ENCODE results near the gene CDSN. TPM values are rescaled to one million over a fixed set of nuclear protein-coding genes. Genes with fewer than 3 reads are reported as not detected.

The CDSN gene
- total RNA-seq, 1 donor = not detected

DNA sequence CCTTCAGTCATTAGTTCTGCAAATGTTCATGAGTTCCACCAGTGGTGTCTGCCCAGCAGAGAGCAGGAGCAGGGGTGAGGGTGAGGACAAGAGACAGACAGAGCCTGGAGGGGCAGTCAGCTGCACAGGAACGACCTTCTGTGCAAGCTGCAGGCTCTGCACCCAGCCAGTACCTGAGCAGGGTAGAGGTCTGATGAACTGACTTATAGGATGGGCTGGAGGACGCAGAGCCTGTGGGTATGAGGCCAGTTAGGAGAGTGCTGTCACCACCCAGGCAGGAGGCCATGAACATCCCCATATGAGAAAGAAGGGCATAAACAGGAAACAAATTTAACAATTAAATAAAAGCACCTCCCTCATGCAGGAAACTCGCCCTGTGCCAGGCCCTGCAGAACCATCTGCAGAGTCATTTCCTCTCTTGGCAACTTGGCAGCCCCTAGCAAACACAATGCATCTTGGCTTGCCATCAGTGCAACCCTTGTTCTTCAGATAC lies 25.8 kb downstream of the CDSN start:
- DNase-seq (ENCODE audit: low read depth) = peak; percentile 30
- H3K4me3 ChIP-seq (ENCODE audit: low read depth, low read length) = no peak overlapping the region
- TF ChIP-seq, protein P1, sequence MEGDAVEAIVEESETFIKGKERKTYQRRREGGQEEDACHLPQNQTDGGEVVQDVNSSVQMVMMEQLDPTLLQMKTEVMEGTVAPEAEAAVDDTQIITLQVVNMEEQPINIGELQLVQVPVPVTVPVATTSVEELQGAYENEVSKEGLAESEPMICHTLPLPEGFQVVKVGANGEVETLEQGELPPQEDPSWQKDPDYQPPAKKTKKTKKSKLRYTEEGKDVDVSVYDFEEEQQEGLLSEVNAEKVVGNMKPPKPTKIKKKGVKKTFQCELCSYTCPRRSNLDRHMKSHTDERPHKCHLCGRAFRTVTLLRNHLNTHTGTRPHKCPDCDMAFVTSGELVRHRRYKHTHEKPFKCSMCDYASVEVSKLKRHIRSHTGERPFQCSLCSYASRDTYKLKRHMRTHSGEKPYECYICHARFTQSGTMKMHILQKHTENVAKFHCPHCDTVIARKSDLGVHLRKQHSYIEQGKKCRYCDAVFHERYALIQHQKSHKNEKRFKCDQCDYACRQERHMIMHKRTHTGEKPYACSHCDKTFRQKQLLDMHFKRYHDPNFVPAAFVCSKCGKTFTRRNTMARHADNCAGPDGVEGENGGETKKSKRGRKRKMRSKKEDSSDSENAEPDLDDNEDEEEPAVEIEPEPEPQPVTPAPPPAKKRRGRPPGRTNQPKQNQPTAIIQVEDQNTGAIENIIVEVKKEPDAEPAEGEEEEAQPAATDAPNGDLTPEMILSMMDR (IDR thresholded peaks at IDR 0.05; ENCODE audit: insufficient read depth, low read length) = no peak

DNA sequence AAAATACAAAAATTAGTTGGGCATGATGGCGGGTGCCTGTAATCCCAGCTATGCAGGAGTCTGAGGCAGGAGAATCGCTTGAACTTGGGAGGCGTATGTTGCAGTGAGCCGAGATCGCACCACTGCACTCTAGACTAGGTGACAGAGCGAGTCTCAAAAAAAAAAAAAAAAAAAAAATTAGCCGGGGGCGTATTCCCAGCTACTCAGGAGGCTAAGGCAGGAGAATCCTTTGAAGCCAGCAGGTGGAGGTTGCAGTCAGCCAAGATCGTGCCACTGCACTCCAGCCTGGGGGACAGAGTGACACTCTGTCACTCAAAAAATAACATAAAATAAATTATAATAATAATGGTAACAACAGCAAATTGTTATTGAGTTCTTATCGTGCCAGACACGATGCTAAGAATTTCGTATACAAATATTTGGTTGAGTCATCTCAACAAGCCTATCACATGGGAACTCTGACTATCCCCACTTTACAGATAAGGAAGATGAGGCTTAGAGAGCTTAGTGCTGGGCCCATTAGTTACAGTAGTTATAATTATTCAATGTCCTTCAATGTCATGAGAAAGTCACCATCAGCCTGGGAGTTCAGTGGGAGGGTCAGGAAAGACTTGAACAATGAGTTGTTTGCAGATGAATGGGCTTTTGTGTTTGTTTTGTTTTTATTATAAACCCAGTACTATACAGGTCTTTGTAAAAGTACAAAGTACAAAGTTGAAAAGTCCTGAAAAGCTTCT lies 27.3 kb downstream of the CDSN start:
- DNase-seq (ENCODE audit: low read depth) = no peak
- TF ChIP-seq, protein P1 (IDR thresholded peaks at IDR 0.05; ENCODE audit: insufficient read depth, low read length) = no peak

DNA sequence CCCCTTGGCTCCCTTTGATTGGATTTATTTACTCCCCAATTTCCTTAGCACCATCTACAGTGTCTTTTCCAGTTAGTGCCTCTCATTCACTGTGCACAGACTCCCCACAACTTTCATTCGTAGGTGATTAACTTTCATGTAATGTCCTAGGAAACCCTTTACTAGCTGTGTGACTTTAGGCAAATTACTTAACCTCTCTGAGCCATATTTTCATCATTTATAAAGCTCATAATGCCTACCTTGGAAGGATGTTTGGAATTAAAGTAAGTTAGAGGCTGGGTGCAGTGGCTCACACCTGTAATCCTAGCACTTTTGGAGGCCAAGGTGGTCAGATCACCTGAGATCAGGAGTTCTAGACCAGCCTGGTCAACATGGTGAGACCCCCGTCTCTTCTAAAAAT lies 28.0 kb downstream of the CDSN start:
- H3K4me3 ChIP-seq (ENCODE audit: low read depth, low read length) = no peak overlapping the region
- TF ChIP-seq, protein P1 (IDR thresholded peaks at IDR 0.05; ENCODE audit: insufficient read depth, low read length) = no peak

More for the DNA sequence above, 27.3 kb downstream of the CDSN start:
- H3K4me3 ChIP-seq (ENCODE audit: low read depth, low read length) = no peak overlapping the region

DNA sequence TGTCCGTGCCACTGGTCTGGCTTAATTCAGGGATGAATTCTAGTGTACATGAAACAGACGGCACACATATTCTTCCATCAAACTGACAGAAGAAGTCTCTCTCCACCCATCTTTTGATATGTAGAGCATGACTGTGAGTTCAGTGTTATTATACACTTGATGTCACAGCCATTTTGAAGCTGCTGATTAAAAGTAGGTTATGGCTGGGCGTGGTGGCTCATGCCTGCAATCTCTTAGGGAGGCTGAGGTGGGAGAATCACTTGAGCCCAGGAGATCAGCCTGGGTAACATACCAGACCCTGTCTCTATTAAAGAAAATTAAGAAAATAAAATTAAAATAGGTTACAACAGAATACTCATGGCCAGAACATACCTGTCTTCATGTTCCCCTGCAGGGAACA lies 28.6 kb downstream of the CDSN start:
- DNase-seq (ENCODE audit: low read depth) = no peak

More for the DNA sequence above, 28.0 kb downstream of the CDSN start:
- DNase-seq (ENCODE audit: low read depth) = no peak

DNA sequence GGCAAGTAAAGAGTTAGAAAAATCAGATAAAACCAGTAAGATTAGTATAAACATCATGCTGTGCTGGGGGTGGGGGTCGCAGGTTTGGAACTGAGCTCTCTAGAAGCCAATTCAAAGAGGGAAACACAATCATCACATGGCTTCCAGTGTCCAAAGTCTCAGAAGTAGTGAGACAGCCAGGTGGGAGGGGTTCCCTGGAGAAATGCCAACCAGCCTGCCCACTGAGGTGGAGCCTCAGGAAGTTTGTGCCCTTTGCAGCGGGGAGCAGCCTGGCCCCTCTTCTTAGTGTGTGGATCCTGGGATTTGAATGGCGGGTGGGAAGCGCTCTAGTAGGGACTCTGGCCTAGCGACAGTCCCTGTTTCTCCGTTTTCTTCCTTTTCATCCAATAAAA lies 29.3 kb downstream of the CDSN start:
- TF ChIP-seq, protein P1 (IDR thresholded peaks at IDR 0.05; ENCODE audit: insufficient read depth, low read length) = no peak
- DNase-seq (ENCODE audit: low read depth) = no peak
- H3K4me3 ChIP-seq (ENCODE audit: low read depth, low read length) = no peak overlapping the region

More for the DNA sequence above, 28.6 kb downstream of the CDSN start:
- no peak overlapping the region for H3K4me3 ChIP-seq (ENCODE audit: low read depth, low read length)
- TF ChIP-seq, protein P1 (IDR thresholded peaks at IDR 0.05; ENCODE audit: insufficient read depth, low read length) = no peak

DNA sequence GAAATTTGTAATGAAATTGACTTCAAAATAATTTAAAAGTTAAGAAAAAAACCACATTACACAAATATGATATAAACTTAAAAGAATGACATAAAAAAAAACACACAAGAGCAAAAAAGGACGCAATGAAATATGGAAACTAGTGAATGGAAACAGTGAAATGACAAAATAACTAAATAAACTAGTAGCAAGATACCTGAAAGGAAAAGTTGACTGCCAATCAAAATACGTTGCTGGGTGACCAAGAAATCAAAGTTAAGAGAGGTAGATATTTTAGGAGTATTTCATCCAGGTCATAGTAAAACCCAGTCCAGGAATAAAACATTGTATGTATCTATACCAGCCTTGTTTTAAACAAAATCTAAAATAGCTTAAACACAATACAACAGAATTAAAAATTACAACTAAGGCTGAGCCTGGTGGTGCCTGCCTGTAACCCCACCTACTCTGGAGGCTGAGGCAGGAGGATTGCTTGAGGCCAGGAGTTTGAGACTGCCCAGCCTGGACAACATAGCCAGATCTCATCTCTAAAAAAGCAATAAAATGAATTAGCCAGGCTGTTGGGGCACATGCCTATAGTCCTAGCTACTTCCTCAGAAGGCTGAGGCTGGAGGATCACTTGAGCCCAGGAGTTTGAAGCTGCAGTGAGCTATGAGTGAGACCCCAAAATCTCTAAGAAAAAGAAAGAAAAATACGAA lies 29.8 kb downstream of the CDSN start:
- DNase-seq (ENCODE audit: low read depth) = no peak
- no peak overlapping the region for H3K4me3 ChIP-seq (ENCODE audit: low read depth, low read length)
- TF ChIP-seq, protein P1 (IDR thresholded peaks at IDR 0.05; ENCODE audit: insufficient read depth, low read length) = no peak

Data from fibroblast of the aortic adventitia (primary cell).